KMS-11 (cell line): ENCODE results near the gene ZNF688.
A peak's percentile ranks its signal among the peaks of the same experiment; 100 is the strongest.

Source experiments
- H2AFZ ChIP-seq: fragments of 200-600 bp; sonication (generic); 2 replicates; pipeline ENCODE4 v1.6.1; 2016; ENCODE audit warnings: antibody characterized with exemption, mixed run types, low read depth
- H3K27ac ChIP-seq: fragments of 200-600 bp; sonication (generic); 2 replicates; pipeline ENCODE4 v1.6.1; 2016; ENCODE audit warnings: mild to moderate bottlenecking, mixed run types
- H3K27me3 ChIP-seq: fragments of 200-600 bp; sonication (generic); 2 replicates; pipeline ENCODE4 v1.6.1; 2017; ENCODE audit warnings: mild to moderate bottlenecking, low read depth, mixed run types, moderate library complexity; ENCODE audit not compliant: insufficient read depth
- H3K36me3 ChIP-seq: fragments of 200-600 bp; sonication (generic); 2 replicates; pipeline ENCODE4 v1.6.1; 2017; ENCODE audit warnings: mild to moderate bottlenecking, mixed run types; ENCODE audit not compliant: insufficient read depth
- H3K4me1 ChIP-seq: fragments of 200-600 bp; sonication (generic); 2 replicates; pipeline ENCODE4 v1.6.1; 2016; ENCODE audit warnings: mild to moderate bottlenecking, low read depth, mixed run types; ENCODE audit not compliant: poor library complexity, severe bottlenecking
- H3K4me2 ChIP-seq: fragments of 200-600 bp; sonication (generic); 2 replicates; pipeline ENCODE4 v1.7.0; 2016; ENCODE audit warnings: mild to moderate bottlenecking, mixed run types
- H3K4me3 ChIP-seq: fragments of 200-600 bp; sonication (generic); IDR thresholded peaks from 2 replicates; pipeline ENCODE4 v1.6.1; 2017; ENCODE audit warnings: low read depth, low read length, mixed read lengths; ENCODE audit not compliant: insufficient read depth
- H3K79me2 ChIP-seq: fragments of 200-600 bp; sonication (generic); 2 replicates; pipeline ENCODE4 v1.6.1; 2016; ENCODE audit warnings: low read depth, mixed run types; ENCODE audit not compliant: insufficient read depth
- H3K9ac ChIP-seq: fragments of 200-600 bp; sonication (generic); 2 replicates; pipeline ENCODE4 v1.6.1; 2016; ENCODE audit warnings: mild to moderate bottlenecking, mixed run types
- H4K20me1 ChIP-seq: fragments of 200-600 bp; sonication (generic); 2 replicates; pipeline ENCODE4 v1.6.1; 2016; ENCODE audit warnings: mild to moderate bottlenecking, mixed run types; ENCODE audit not compliant: insufficient read depth
- CTCF ChIP-seq: fragments of 200-600 bp; sonication (generic); conservative IDR thresholded peaks from 2 replicates; pipeline ENCODE4 v1.6.1; 2017; ENCODE audit warnings: low read depth, mild to moderate bottlenecking, antibody characterized with exemption, low read length, moderate library complexity, mixed read lengths

ZNF688 gene

DNA sequence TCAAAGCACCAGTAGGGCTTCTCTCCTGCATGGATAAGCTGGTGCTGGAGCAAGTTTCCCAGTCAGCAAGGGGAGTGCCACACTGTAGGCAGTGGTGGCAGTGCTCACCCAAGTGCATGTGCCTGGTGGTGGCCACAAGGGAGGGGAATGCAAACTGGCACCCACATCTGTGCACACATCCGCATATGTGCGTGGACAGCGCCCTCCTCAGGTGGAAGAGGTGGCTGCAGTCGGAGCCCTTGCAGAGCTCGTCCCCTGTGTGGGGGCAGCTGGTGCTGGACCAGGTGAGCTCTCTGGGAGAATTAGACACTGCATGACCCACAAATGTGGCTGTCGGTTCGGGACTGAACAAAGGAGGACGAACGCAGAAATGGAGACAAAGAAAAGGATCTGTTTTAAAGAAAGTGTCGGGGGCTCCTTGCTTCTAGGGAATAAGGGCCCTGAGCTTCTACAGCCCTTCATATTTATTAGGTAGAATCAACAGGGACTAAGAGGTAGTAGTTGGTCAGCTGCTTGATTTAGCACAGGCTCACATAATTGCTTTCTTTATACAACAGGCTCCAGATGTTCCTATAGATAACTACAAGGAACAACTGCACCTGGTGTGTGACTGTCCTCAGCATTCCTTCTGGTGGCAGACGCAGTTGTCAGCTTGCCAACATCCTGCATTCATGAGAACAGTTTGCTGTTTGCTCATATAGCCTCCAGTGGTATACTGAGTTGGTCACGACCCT lies 44.0 kb upstream of the ZNF688 start:
- no peak overlapping the region for H3K4me2 ChIP-seq
- H3K27ac ChIP-seq, result no peak overlapping the region
- H3K4me1 ChIP-seq, result peaks cover 11% of the 10 kb centered on the region
- no peaks in the 10 kb centered on the region for H4K20me1 ChIP-seq
- no peaks in the 10 kb centered on the region for H3K79me2 ChIP-seq
- no peak overlapping the region for H3K9ac ChIP-seq
- TF ChIP-seq CTCF, result peak; percentile 89
- no peak overlapping the region for H3K4me3 ChIP-seq
- no peaks in the 10 kb centered on the region for H3K36me3 ChIP-seq
- H2AFZ ChIP-seq, result no peak overlapping the region
- no peaks in the 10 kb centered on the region for H3K27me3 ChIP-seq

- peak within 1 kb of the TSS; percentile 89 for H3K27ac ChIP-seq
- peak within 1 kb of the TSS; percentile 100 for H2AFZ ChIP-seq
- no peaks in the 10 kb centered on the region for H4K20me1 ChIP-seq
- peak within 1 kb of the TSS; percentile 100 for H3K9ac ChIP-seq
- H3K4me2 ChIP-seq, result peak within 1 kb of the TSS; percentile 84
- H3K79me2 ChIP-seq, result no peaks in the 10 kb centered on the region
- H3K36me3 ChIP-seq, result no peaks in the 10 kb centered on the region
- H3K27me3 ChIP-seq, result no peaks in the 10 kb centered on the region
- H3K4me1 ChIP-seq, result peaks cover 16% of the 10 kb centered on the region
- no peak for TF ChIP-seq CTCF
- H3K4me3 ChIP-seq, result no peak within 1 kb of the TSS
Observed at GRCh38 chr16:30609926-30610839, 38.7 kb upstream of the ZNF688 start, which contains the start of gene ZNF689. Gene ZNF689, minus strand, starts transcription at chr16:30610389. Its CDS starts 348 bp downstream, at chr16:30610041.

- H3K4me2 ChIP-seq, result peak overlapping the region; percentile 84
- no peak overlapping the region for H3K4me3 ChIP-seq
- H3K36me3 ChIP-seq, result no peaks in the 10 kb centered on the region
- no peak for TF ChIP-seq CTCF
- no peaks in the 10 kb centered on the region for H3K27me3 ChIP-seq
- peaks cover 13% of the 10 kb centered on the region for H3K4me1 ChIP-seq
- H4K20me1 ChIP-seq, result no peaks in the 10 kb centered on the region
- peak overlapping the region; percentile 89 for H3K27ac ChIP-seq
- no peaks in the 10 kb centered on the region for H3K79me2 ChIP-seq
- H3K9ac ChIP-seq, result peak overlapping the region; percentile 100
- peak overlapping the region; percentile 100 for H2AFZ ChIP-seq
Observed at GRCh38 chr16:30609002-30609925, 37.8 kb upstream of the ZNF688 start.

DNA sequence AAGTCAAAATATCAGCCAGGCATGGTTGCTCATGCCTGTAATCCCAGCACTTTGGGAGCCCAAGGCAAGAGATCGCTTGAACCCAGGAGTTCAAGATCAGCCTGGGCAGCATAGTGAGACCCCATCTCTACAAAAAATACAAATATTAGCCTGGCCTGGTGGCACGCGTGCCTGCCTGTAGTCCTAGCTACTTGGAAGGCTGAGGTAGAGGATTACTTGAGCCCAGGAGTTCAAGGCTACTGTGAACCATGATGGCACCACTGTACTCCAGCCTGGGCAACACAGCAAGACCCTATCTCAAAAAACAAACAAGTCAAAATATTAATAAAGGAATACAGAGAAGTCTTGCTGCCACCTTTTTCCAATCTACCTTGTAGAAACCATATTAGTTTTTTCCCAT lies 34.5 kb upstream of the ZNF688 start:
- Histone ChIP-seq H3K27ac (no peak overlapping the region), H3K9ac (no peak overlapping the region), H3K36me3 (no peaks in the 10 kb centered on the region), H3K4me3 (no peak overlapping the region), H3K4me1 (peaks cover 13% of the 10 kb centered on the region), H4K20me1 (no peaks in the 10 kb centered on the region), H3K4me2 (no peak overlapping the region), H2AFZ (no peak overlapping the region), H3K79me2 (no peaks in the 10 kb centered on the region), H3K27me3 (no peaks in the 10 kb centered on the region)
- TF ChIP-seq CTCF, result no peak
